A673 (cell line): ENCODE measurements around the gene KISS1. TPM values are rescaled to one million over a fixed set of nuclear protein-coding genes. Genes with fewer than 3 reads are reported as not detected.

ENCODE experiments used
- BruUV-seq: library from RNA; stranded (reverse); fragments of 400-500 nt; replicated peaks from 2 replicates; lab custom pipeline; 2021; lab: Mats Ljungman, UMichigan
- CTCF ChIA-PET: fragments of 300-600 bp; sonication (Branson Sonifier 250); formaldehyde crosslinking; loops from one replicate; lab custom pipeline; 2022; ENCODE audit warnings: antibody characterized with exemption; lab: Charles Lee
- POLR2A ChIA-PET: fragments of 300-600 bp; sonication (Branson Sonifier 250); formaldehyde crosslinking; loops from one replicate; lab custom pipeline; 2022; ENCODE audit warnings: antibody characterized with exemption; ENCODE audit not compliant: low non-redundant PET; lab: Charles Lee
- DNase-seq: peaks from one replicate; pipeline ENCODE4 v3.0.0-alpha.2; 2015; ENCODE audit warnings: low spot score
- H3K27ac ChIP-seq: fragments of 200-600 bp; sonication (generic); 2 replicates; pipeline ENCODE4 v1.5.1; 2016; ENCODE audit warnings: mixed run types, low read depth, mild to moderate bottlenecking, mixed read lengths, antibody characterized with exemption, low read length; ENCODE audit not compliant: poor library complexity, severe bottlenecking
- H3K27me3 ChIP-seq: fragments of 200-600 bp; sonication (generic); replicated peaks from 2 replicates; pipeline ENCODE4 v1.6.1; 2017; ENCODE audit warnings: mixed run types, low read depth, mild to moderate bottlenecking, mixed read lengths, antibody characterized with exemption, low read length; ENCODE audit not compliant: insufficient read depth, poor library complexity
- H3K36me3 ChIP-seq: fragments of 200-600 bp; sonication (generic); 2 replicates; pipeline ENCODE4 v1.6.1; 2016; ENCODE audit warnings: mixed run types, mild to moderate bottlenecking, mixed read lengths, antibody characterized with exemption, low read length; ENCODE audit not compliant: insufficient read depth, poor library complexity, severe bottlenecking
- H3K4me1 ChIP-seq: fragments of 200-600 bp; sonication (generic); 2 replicates; pipeline ENCODE4 v1.6.1; 2017; ENCODE audit warnings: mixed run types, mild to moderate bottlenecking, mixed read lengths, antibody characterized with exemption, low read length; ENCODE audit not compliant: insufficient read depth, poor library complexity, severe bottlenecking
- H3K4me3 ChIP-seq: fragments of 200-600 bp; sonication (generic); 2 replicates; pipeline ENCODE4 v1.5.1; 2016; ENCODE audit warnings: low read depth, mixed run types, mild to moderate bottlenecking, mixed read lengths, low read length; ENCODE audit not compliant: poor library complexity, severe bottlenecking
- H3K9me3 ChIP-seq: fragments of 200-600 bp; sonication (generic); 2 replicates; pipeline ENCODE4 v1.6.1; 2016; ENCODE audit warnings: mixed run types, low read depth, mild to moderate bottlenecking, mixed read lengths, antibody characterized with exemption, low read length; ENCODE audit not compliant: poor library complexity, severe bottlenecking
- EZH2 ChIP-seq: fragments of 200-600 bp; sonication (generic); IDR thresholded peaks from 2 replicates; pipeline ENCODE4 v1.6.1; 2017; ENCODE audit warnings: borderline replicate concordance, low read depth, mild to moderate bottlenecking, mixed read lengths, antibody characterized with exemption, low read length; ENCODE audit not compliant: poor library complexity, severe bottlenecking
- intact Hi-C: fragments of 100-400 bp; cut with micrococcal nuclease; formaldehyde crosslinking; loops from one replicate; pipeline ENCODE4 v1.10.0; 2022; ENCODE audit not compliant: unreplicated experiment
- total RNA-seq: library from RNA; stranded (reverse); gene quantifications from 2 replicates; pipeline ENCODE4 v1.2.3, GENCODE V29; 2021
- TF ChIP-seq, protein P1 (sequence below): fragments of 300-800, 200-600 bp; sonication (generic); conservative IDR thresholded peaks from 2 replicates; pipeline ENCODE4 v1.5.1; 2017; ENCODE audit warnings: low read depth, mild to moderate bottlenecking, antibody characterized with exemption, low read length, moderate library complexity, mixed read lengths

Gene KISS1
- total RNA-seq, 1 experiment from 2014 or later, result not detected

DNA sequence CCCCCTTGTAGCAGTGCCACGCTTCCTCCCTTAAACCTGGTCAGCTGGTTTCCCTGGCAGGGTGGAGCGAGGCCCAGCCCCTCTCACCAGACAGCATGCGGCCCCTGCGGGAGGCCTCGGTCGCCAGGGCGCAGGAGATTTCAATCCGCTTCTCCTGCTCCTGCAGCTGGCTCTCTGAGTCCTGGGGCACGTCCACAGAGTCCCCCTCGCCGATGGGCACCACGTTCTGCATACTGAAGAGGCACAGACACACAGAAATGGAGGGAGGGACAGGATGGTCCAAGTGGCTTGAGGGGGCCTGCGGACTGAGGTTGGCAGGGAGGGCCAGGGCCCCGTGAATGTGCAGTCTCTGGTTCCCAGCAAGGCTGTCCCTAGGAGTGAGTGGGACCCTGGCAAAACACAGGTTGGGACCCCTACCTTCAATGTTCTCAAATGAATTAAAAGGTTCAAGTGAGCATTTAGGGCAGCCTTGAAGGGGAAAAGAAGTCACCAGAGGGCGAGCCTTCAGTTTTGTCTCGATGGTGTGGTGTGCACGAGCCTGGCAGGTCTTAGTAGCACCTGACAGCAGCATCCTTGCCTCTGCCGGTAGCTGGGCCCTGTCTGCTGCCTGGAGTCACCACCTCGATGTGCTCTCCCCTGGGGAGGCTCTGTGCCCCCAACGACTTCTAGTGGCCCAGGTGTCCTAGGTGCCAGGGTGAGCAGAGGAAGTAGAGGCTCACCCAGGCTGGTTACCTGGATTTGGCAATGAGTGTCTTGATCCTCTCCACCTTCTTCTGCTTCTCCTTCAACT lies 31.9 kb upstream of the KISS1 start:
- CTCF ChIA-PET, result no interaction called here
- DNase-seq, result no peak
- H3K36me3 ChIP-seq, result no peaks in the 10 kb centered on the region
- no TSS peak for BruUV-seq
- H3K4me3 ChIP-seq, result no peak overlapping the region
- H3K27me3 ChIP-seq, result no peaks in the 10 kb centered on the region
- no peaks in the 10 kb centered on the region for H3K9me3 ChIP-seq
- POLR2A ChIA-PET, result no interaction called here
- TF ChIP-seq, protein P1, sequence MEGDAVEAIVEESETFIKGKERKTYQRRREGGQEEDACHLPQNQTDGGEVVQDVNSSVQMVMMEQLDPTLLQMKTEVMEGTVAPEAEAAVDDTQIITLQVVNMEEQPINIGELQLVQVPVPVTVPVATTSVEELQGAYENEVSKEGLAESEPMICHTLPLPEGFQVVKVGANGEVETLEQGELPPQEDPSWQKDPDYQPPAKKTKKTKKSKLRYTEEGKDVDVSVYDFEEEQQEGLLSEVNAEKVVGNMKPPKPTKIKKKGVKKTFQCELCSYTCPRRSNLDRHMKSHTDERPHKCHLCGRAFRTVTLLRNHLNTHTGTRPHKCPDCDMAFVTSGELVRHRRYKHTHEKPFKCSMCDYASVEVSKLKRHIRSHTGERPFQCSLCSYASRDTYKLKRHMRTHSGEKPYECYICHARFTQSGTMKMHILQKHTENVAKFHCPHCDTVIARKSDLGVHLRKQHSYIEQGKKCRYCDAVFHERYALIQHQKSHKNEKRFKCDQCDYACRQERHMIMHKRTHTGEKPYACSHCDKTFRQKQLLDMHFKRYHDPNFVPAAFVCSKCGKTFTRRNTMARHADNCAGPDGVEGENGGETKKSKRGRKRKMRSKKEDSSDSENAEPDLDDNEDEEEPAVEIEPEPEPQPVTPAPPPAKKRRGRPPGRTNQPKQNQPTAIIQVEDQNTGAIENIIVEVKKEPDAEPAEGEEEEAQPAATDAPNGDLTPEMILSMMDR, result no peak
- TF ChIP-seq EZH2, result no peak
- intact Hi-C loops, result no loop called here
- no peaks in the 10 kb centered on the region for H3K4me1 ChIP-seq
- no peak overlapping the region for H3K27ac ChIP-seq

GRCh38 chr1:204227351-204227750 lies 31.1 kb upstream of the KISS1 start:
- DNase-seq, result no peak
- POLR2A ChIA-PET, result no interaction called here
- intact Hi-C loops, result no loop called here
- Histone ChIP-seq H3K36me3 (no peaks in the 10 kb centered on the region), H3K27ac (no peak overlapping the region), H3K9me3 (no peaks in the 10 kb centered on the region), H3K4me1 (no peaks in the 10 kb centered on the region), H3K4me3 (no peak overlapping the region), H3K27me3 (no peaks in the 10 kb centered on the region)
- no TSS peak for BruUV-seq
- no peak for TF ChIP-seq EZH2
- TF ChIP-seq, protein P1, result no peak
- CTCF ChIA-PET, result no interaction called here

GRCh38 chr1:204225841-204226735 lies 29.8 kb upstream of the KISS1 start:
- Histone ChIP-seq H3K36me3 (no peaks in the 10 kb centered on the region), H3K4me3 (no peak overlapping the region), H3K9me3 (no peaks in the 10 kb centered on the region), H3K4me1 (no peaks in the 10 kb centered on the region), H3K27ac (no peak overlapping the region), H3K27me3 (no peaks in the 10 kb centered on the region)
- BruUV-seq, result no TSS peak
- TF ChIP-seq, protein P1, result no peak
- no peak for TF ChIP-seq EZH2
- intact Hi-C loops, result no loop called here
- no peak for DNase-seq
- POLR2A ChIA-PET, result no interaction called here
- CTCF ChIA-PET, result no interaction called here
